Activated naive CD4-positive, alpha-beta T cell treated with anti-CD3 and anti-CD28 coated beads, Interleukin-2, amount 50 U/mL, for 16 hours (primary cell): Measurements from ENCODE around the gene TNRC6B.
"Not testable (repeated sequence)": the region's sequence is repeated elsewhere in the genome, so short reads cannot be mapped to it uniquely, and the experiment has no call there.

Experiments used
- DNase-seq: peaks from one replicate; pipeline ENCODE4 v3.0.0-alpha.2; 2020

TNRC6B gene

DNA sequence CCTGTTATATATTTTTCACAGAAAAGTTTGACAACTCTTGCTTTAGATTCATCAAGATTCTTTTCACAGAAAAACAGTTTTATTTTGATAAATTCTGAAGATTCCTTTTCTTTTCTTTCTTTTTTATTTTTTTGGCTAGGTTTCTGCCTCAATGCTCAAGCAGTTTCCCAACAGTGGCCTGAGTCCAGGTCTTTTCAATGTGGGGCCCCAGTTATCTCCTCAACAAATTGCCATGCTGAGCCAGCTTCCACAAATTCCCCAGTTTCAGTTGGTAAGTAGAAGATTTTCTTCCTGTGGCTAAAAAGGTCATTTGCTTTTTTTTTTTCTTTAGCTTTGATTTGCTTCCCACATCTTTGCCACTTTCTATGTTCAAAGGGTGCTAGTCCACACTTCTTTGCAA, 122.6 kb downstream of the TNRC6B start:
- no peak for DNase-seq

DNA sequence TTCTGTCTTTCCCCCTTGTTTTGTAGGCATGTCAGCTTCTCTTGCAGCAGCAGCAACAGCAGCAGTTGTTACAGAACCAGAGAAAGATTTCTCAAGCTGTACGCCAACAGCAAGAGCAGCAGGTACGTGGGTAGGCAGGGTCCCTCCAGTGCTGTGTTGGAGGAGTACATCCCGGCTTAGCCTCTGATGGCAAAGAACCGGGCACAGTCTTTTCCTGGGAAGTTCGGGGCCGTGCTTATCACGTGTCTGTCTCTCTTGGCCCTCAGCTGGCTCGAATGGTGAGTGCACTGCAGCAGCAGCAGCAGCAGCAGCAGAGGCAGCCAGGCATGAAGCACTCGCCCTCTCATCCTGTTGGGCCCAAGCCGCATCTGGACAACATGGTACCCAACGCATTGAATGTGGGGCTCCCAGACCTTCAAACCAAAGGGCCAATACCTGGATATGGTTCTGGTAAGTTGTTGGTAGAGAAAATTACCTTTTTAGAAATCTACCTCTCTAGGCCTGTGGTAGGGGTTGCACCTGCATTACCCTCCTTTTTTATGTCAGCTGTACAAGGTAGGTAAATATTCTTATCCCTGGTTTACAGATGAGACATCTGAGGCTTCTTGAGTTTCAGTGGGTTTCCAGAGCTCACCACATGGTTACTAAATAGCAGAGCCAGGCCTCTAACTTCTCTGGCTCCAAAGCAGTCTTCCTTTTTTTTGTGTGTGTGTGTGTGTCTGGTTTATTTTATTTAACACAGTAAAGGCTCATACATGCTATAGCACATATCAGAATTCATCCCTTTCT, 123.4 kb downstream of the TNRC6B start:
- no peak for DNase-seq

DNA sequence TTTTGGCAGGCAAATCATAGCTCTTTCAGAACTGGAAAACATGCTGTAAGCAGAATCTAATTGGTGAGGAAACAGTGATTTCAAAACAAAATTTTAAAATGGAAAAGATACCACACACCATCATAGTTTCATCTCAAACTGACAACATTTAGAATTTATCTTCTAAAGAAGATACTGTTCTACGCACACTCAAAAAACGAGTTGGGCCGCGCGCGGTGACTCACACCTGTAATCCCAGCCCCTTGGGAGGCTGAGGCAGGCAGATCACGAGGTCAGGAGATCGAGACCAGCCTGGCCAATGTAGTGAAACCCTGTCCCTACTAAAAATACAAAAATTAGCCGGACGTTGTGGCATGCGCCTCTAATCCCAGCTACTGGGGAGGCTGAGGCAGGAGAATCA, 124.4 kb downstream of the TNRC6B start:
- no peak for DNase-seq

DNA sequence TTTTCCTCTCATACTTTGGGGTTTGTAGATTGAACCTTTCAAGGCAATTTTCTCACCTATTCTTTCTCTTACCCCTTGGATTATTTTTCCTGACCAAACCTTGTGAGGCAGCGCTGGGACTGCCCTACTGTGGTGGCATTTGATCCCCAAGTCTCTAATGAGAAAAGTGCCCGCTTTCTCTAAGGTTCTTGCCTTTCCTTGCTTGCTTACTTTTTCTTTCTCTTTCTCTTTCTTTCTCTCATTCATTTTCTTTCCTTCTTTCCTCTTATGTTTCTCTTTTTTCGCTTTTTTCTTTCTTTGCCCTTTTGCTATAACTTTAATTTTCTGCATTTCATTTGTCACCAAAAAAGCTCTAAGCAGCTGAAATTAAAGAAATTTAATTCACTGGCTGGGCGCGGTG, 127.9 kb downstream of the TNRC6B start:
- DNase-seq: no peak

DNA sequence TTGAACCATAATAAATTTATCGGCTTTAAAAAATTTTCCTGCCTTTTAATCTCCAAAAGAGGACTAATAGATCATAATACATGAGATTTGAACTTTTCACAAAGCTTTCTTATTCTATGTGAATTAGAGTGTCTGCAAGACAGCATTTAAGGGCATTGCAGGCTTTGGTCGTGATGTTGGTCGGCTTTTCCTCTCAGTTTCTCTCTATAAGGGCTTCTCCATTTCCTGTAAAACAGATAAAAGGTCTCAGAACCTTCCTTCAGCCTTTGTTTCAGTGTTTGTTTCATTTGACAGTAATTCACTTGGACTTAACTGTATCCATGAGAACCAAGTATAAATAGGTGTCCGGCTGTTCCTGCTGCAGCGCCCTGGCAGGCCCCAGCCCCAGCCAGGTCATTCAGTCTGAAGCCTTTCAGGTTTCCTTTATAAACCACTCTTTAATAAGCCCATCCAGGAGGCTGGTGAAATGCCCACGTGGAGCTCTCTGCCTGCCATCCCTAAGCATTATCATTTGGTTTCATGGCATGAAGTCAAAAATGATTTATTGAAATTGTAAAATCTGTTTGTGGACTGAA, 131.4 kb downstream of the TNRC6B start:
- DNase-seq: no peak

DNA sequence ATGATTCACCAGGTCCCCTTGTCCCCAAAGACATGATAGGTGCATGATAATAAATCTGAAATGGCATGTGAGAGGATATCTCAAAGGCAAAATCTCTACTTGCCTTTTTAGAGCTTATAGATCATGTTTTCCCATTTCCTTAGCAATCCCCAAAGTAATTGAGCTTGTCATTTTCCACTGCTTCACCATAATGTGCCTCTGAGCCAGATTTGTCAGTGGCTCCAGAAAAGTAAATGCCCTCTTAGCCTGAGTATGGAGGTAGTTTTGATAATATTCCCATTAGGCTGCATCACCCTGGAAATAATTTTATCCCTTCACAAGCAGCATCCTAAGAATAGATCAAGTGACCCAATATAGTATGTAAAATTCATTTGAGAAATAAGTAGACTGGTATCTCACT, 131.9 kb downstream of the TNRC6B start:
- DNase-seq: no peak

DNA sequence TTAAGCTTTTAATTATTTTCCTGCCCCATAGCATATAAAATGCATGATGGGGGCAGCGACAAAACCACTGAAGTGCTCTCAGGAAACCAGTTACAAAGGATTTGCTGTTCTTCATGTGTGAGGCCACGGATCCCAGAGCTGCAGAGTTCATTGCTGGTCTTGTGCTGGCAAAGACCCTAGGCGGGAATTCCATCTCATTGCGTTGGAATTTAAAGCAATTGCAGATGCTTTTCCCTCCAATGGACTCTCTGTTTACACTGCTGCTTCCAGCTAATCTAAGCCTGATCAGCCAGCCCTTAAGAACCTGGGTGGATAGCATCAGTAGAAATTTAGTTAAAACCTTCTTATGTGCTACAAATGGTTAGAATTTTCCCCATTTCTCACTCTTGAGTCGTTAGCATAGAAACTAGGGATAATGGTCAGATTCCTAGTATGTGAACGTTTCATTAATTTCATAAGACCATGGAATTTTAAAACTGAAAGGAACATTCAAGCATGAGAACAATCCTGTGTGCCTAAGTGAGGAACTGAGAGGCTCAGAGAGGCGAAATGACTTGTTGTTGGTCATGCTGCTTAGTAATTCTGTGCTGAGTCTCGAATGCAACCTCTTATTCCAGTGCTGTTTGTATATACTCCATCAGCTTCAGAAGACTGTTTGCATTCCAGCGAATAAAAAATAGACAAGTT, 132.5 kb downstream of the TNRC6B start:
- DNase-seq: no peak

DNA sequence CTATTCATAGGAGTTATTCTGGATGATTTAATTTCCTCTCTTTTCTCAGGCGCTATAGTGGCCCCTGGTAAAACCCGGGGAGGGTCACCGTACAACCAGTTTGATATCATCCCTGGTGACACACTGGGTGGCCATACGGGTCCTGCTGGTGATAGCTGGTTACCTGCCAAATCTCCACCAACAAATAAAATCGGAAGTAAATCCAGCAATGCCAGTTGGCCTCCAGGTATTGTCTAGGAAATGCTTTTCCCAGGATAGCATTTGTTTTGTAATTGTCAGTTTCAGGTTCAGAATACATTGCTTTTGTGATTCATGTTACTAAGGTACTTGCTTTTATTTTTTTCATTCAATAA, 133.0 kb downstream of the TNRC6B start:
- no peak for DNase-seq

DNA sequence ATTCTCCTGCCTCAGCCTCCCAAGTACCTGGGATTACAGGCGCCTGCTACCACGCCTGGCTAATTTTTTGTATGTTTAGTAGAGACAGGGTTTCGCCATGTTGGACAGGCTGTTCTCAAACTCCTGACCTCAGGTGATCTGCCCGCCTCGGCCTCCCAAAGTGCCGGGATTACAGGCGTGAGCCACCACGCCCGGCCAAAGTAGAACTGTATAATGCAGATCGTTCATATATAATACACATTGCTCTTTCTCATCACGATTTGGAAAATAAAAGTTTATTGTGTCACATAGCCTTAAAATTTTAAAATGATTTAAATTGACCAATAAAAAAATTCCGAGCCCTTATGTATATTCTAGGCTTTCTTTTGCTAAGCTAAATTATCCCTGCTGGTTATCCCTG, 133.9 kb downstream of the TNRC6B start:
- not testable (repeated sequence) for DNase-seq

DNA sequence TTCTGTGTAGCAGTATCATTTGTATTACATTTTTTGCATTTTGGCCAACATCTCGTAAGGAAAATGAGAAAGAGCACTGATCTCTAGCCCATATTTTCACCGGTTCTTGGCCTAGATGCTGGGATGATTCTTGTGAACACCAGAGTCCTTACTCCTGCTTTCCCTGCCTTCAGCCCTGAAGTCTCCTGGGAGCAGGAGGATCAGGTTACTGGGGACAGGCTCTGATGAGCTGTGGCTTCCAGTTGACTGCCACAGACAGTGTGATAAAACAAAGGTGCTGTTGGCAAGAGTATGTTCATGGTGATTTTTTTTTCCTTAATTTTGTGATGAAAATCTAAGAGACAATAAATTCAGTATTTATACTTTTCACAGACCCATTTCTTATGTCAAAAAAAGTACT, 134.3 kb downstream of the TNRC6B start:
- no peak for DNase-seq

DNA sequence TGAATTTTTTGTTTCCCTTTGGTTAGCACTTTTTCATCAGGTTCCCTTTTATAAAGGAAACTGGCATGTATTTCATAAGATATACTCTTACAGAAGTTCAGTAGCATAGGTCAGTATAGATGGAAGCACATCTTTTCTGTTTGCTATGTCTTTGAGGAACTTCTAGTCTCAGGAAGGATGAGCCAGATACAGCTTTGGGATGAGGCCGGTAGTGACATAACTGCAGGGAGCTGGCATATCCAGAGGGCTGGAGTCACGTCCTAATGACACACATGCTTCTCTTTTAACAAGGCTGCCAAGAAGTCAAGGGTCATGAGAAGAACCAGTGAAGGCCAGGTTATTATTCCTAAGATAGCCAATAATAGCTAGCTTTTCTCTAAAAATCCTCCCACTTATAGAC, 135.3 kb downstream of the TNRC6B start:
- DNase-seq: no peak

DNA sequence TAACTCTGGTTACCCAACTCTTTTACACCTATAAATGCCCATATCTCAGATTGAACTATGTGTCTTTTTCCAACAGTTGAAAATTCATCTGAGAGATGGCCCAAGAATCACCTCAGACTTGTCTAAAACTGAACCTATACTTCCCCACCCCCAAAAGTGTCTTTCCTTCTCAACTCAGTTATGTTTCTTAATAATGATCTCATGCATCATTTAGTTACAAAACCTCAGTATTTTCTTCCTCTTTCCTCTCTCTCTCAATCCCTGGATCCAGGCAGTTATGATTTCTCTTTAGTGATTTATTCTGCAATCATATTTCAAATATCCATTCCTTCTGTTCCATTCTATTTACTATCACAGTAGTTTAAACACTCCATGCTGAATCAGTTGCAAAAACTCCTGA, 136.3 kb downstream of the TNRC6B start:
- no peak for DNase-seq

DNA sequence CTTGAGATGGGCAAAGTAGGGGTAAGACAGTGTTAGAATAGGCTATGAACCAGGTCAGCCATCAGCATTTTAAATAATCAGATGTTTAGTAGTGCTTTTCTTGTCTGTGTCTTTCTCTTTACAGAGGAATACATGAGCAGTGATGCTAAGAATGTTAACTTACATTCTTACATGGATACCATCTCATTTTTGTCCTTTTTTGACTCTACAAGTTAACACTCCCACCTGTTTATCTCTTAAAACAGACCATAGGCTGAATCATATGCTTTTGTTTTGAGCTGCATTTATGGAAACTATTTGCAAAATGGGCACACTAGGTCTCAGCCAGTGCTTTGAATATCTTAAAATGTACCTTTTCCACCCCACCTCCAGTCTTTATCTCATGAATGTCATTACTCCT, 143.0 kb downstream of the TNRC6B start:
- DNase-seq: no peak

DNA sequence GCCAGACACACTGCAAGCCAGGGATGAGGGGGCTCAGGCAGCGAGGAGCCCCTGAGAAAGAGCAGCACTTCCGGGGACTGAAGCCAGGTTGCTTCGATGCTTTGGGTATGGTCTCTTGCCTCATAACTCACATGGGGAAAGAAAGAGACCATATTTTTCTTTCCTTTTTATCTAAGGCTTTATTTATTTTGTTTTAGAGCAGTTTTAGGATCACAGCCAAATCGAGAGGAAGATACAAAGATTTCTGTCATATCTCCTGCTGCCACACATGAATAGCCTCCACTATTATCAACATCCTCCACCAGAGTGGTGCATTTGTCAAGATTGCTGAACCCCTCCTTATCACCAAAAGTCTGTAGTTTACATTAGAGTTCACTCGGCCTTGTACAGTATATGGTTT, 144.3 kb downstream of the TNRC6B start:
- no peak for DNase-seq

DNA sequence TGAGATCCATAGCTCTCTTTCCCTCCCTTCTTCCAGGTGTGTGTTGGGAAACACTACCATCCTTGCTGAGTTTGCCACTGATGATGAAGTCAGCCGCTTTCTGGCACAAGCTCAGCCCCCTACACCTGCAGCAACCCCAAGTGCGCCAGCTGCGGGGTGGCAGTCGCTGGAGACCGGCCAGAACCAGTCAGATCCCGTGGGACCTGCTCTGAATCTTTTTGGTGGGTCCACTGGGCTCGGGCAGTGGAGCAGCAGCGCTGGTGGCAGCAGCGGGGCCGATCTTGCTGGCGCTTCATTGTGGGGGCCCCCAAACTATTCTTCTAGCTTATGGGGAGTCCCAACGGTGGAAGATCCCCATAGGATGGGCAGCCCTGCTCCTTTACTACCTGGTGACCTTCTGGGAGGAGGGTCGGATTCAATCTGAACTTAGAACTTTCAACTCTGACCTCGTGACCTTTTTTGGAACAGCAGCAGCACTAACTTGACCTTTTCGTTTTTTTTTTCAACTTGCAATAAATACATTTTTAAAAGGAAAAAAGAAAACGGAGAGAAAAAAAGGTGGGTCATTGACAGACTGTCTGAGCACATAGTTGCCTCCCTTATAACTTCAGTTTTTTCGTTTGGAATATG, 145.2 kb downstream of the TNRC6B start:
- no peak for DNase-seq

DNA sequence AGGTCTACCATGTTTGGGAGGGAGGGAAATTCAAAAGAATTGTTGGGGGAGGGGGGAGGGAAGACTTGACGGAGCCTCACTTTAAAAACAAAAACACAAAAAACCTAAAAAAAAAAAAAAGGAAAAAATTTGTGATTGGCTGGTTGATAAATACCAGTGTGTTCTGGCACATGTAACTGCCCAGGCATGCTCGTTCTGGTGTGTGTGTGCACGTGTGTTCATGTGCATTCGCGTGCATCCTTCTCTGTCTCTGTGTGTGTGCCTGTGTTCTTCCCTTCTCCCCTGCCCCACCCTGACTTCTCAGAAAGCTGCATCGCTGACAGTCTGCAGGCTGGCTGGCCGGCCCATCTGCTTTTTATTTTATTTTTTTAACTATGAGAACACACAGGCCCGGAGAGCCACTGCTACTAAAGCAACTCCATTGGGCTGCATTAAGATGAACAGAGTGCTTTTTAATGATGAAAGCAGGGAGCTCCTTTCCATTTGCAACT, 146.0 kb downstream of the TNRC6B start:
- DNase-seq: peak; percentile 23

DNA sequence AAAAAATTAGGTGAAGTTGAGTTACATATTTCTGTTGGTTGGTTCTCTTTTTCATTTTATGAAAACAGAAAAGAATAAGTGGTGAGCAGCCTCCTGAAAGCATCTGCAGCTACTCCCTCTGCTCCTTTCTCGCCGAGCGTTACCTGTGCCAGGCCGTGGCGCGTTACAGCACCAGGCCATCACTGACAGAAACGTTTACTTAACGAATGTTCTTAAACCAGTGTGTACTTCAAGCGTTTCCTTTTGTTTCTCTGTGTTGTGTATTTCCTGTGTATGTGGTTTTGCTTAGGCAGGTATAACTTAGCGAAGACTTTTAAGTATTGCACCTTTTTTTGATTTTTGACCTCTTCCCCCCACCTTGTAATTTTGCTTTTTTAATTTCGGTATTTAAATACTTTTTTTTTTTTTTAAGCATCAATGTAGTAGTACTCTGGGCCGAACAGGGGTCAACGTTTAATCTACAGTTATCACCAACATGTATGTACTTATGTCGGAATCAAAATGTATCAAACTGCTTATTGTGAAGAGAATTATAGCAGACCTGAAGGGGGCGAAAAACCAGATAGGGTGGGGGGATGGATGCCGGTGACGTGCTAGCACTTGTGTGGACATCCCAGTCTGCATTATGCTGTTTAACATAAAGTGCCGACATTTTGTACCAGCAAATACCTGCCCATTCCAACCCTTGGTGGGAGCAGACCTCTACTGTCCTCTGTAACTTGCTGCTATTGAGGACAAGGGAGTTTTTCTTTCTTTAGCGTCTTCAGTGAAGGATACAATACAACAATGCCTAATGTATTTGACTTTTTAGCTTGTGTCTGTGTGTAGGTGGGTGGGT, 147.0 kb downstream of the TNRC6B start:
- DNase-seq: peak; percentile 40

DNA sequence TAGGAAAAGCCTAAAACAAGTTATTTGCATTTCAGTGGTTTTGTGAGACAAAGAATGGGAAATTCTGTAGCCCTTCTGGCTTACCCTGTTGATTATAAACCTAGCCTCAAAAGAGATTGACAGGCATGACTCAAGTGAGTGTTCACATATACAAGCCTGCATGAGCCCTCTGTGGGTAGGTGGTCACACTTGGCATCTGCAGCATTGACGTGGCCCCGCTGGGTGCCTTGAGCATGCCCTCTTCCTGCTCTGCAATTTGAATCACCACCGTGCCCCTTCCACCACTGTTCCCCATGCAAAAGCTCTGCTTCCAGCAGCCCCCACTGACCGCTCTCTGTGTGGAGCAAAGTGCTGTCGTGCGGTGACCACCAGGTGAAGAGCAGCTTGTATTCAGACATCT, 147.6 kb downstream of the TNRC6B start:
- peak; percentile 65 for DNase-seq

DNA sequence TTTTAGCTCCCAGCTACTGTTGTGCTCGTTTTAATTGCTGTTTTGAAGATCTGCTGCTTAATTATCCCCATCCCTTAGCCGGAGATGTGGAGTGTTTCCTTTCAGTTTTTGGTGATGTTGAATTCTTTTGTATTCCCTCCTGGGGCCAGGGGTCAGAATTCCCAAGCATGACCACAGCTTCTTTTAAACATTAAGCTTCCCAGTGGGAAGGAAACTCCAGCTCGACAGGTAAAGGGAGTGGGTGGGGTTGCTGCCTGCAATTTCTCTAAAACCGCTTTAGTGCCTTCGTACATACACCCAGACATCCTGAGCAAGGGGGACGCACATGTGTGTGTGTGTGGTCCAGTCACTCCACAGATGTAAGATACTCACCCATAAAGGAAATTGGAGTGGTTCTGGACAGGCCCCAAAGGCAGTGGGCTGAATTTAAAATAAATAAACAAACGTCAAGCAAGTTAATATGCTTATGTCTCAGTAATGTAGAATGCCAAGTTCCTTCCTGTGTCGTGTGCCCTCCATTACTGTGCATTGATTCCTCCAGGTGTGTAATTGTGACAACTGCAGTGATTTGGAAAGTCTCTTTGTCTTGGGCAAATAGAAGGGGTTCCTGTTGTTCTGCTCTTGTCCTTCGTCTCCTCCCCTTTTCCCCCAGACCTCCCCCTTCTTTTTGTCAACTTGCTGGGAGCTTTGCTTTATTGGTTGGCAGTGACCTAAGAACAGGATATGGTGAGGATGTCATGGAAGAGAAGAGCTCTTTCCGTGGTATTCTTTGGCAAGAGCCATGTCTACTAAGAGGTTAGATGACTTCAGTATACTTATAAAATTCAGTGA, 149.4 kb downstream of the TNRC6B start:
- no peak for DNase-seq

DNA sequence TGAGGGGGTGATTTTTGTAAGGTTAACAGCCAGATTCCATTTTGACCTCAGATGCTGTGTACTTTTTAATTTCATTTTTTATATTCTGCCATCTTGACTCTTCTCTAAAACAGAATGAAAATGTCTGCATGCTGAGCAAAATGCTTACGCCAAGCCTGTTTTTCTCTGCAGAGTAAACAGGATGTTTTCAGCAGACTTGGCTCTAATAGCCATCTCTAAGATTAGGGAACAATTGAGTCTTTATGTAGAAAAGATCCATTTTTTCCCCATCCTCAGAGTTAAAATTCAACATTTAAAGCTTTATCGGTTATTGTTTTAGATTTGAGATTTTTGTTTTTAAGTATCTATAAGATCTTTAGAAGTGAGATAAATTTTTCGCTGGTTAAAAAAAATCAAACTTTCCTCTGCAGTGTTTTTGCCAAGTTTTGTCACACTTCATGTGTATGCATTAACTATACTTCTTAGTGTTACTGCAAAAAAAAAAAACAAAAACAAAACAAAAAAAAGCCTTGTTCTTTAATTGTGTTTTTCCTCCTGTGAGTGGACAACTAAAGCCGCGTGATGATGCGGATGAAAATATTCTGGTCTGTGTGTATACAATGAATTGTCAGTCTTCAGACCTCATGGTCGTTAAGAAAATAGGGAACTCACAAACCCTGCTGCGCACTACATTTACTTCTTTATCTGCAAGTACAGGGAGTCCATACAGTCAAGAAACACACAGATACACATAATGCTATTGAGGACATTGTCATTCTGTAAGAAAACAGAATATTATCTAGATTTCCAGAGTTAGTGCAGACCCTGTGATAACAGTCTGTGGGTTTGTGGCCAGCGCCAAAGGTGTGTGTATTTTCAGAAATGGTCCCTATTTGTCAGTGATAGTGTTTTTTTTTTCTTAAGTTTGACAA, 151.1 kb downstream of the TNRC6B start:
- no peak for DNase-seq

DNA sequence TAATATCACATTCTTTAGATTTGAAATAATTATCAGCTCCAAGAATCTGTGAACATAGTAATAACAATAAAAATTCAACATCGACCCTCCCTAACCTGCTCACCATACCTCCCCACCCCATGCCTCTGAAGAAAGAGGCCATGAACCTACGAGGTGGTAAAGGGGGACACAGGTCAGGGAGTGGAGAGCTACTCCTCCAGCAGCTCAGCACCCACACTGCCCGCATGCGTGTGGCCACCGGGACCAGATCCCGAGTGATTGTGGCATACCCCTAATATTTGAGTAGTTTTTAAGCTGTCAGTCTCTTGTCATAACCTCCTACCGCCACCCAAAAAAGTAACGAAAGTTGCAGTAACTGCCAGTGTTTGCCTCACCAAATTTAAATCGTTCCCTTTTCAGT, 151.7 kb downstream of the TNRC6B start:
- no peak for DNase-seq
